HG03460 (cell line): Measurements from ENCODE around the gene STXBP5L.
"Not testable (repeated sequence)": the region's sequence is repeated elsewhere in the genome, so short reads cannot be mapped to it uniquely, and the experiment has no call there.

Source experiments
- ATAC-seq: cut with Tn5 transposase; IDR thresholded peaks from one replicate; pipeline ENCODE4 v1.9.1; 2021; ENCODE audit not compliant: unreplicated experiment

STXBP5L gene

DNA sequence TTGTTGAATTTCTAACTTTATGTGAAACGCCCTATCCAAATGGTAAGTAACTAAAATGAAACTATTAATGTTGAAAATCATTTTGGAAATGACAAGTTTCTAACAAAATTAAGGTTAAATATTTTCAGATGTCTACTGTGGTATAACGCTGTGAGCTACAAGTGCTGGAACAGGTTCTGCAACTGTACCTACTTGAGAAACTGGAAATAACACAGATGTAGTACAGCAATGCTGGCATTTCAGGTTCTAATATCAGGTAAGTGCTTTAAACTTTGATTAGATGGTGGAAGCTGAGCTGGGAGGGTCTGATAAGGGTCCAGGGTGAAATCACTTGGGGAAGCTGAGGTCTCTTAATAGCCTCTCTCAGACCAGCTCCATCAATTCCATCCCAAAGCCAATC, 315.1 kb downstream of the STXBP5L start:
- no peak for ATAC-seq

DNA sequence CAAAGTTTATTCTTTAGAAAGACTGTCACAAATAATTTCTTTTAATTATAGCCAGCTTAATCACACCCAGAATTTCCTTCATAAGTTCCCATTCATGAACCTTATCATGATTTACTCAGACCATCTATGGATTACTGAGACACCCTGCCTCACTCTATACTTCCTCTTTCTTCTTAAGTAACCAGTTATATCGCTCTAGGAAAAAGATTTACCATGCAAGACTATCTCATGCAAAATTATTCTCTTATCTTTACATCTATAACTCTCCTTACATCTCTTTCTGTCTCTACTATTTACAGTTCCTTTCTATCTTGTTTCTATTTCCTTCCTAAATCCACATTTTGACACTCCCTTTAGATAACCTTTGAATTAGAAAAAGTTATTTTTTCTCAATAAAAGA, 321.0 kb downstream of the STXBP5L start:
- no peak for ATAC-seq

DNA sequence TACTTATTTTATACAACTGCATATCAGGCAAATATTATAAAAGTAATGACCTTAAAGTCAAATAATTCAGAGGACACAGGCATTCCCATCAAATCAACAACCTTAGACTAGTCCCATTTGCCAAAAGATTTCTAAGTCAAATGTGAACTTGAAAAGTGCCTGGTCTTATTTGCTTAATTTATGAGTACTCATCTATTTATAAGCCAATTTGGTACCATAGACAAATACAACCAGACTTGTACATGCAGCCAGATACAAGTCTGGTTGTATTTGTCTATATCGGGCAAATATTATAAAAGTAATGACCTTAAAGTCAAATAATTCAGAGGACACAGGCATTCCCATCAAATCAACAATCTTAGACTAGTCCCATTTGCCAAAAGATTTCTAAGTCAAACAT, 322.2 kb downstream of the STXBP5L start:
- not testable (repeated sequence) for ATAC-seq

DNA sequence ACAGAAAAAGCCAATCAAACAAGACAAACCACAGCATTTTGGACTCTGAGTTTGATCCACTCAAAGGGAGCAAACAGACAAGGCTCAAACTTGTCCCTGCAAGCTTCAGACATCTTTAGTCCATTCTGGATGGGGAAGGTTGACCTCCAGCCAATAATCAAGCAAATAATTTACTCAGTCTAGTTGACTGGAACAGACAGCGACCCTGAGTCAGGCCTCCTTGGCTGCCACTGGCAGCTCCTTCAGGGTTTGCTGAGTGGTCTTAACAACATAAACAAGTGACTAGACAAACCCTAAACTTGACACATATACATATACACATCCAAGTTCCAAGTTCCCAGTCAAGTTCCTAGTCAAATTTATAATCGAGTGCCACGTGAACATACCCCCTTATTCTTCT, 323.9 kb downstream of the STXBP5L start:
- no peak for ATAC-seq

- ATAC-seq, result no peak
Measured at GRCh38 chr3:121232309-121233225, 324.6 kb downstream of the STXBP5L start.

GRCh38 chr3:121243208-121243607, 335.2 kb downstream of the STXBP5L start:
- no peak for ATAC-seq

- no peak for ATAC-seq
Measured at GRCh38 chr3:121252676-121253075, 344.7 kb downstream of the STXBP5L start.

DNA sequence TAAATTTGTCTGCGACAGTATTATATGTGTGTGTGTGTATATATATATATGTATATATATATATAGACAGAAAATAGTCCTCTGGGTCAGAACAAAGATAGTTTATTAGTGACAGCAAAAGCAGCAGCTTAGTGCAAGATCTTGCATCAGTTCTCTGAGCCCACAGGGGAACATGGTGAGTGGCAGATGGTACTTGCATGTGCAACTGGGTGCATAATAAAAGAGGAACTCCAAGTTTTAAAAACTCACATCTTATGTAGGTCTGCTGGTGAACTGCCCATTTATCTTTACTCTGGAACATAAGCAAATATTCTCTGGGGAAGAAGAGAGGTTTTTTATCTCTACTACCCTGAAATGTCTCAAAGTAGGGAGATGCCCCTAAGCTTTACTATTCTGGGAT, 361.4 kb downstream of the STXBP5L start:
- no peak for ATAC-seq

- ATAC-seq, result no peak
Measured at GRCh38 chr3:121274411-121274810, 366.4 kb downstream of the STXBP5L start.

GRCh38 chr3:121295452-121295851, 387.4 kb downstream of the STXBP5L start:
- no peak for ATAC-seq

DNA sequence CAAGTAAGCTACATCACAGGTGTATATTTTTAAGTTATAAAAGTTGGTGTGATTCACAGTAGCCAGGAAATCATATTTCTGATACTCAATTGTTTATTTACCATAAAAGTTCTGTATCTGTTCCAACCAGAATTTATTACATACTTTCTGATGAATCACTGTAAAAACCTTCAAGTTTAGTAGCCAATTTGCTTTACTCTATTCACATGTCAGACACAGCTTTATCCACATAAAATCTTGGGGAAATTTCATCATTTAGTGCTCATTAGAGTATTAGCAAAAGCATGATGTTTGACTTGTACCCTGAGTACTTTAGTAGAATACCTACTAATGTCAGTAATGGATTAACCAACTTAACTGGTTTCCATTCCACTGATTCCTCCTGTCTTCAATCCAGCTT, 388.0 kb downstream of the STXBP5L start:
- no peak for ATAC-seq

- ATAC-seq, result no peak
Measured at GRCh38 chr3:121324320-121324719, 416.3 kb downstream of the STXBP5L start.

GRCh38 chr3:121330118-121330517, 422.1 kb downstream of the STXBP5L start:
- ATAC-seq, result no peak

GRCh38 chr3:121330634-121331033, 422.6 kb downstream of the STXBP5L start:
- no peak for ATAC-seq

DNA sequence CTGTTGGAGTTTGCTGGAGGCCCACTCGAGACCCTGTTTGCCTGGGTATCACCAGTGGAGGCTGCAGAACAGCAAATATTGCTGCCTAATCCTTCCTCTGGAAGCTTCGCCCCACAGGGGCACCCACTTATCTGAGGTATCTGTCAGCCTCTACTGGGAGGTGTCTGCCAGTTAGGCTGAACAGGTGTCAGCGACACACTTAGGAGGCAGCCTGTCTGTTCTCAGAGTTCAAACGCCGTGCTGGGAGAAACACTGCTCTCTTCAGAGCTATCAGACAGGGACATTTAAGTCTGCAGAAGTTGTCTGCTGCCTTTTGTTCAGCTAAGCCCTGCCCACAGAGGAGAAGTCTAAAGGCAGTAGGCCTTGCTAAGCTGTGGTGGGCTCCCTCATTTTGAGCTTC, 448.0 kb downstream of the STXBP5L start:
- ATAC-seq, result not testable (repeated sequence)

DNA sequence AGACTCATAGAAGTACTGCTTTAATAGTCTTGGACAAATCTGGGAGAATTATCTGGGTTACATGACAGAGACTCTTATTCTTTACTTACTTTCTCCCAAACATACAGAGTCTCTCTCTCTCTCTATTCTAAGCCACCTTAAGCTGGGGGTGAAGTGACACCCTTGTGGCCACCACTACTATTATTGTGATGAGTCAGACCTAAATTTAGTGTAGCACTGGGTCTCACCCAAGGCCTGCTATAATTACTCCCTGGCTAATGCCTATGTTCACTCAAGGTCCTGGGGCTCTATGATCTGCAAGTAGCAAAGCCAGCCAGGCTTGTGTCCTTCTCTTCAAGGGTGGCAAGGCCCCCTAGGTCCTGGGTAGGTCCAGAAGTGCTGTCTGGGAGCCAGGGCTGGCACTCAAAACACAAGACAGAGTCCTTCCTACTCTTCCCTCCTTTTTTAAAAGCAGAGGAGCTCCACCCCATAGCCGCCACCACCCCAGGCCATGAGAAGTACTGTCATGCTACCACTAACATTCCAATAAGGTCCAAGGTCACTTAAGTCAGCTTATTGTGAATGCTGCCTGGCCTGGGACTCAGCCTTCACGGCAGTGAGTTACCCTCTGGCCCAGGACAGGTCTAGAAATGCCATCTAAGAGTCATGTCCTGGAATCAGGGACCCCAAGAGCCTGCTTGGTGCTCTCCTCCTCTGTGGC, 454.2 kb downstream of the STXBP5L start:
- ATAC-seq, result no peak

DNA sequence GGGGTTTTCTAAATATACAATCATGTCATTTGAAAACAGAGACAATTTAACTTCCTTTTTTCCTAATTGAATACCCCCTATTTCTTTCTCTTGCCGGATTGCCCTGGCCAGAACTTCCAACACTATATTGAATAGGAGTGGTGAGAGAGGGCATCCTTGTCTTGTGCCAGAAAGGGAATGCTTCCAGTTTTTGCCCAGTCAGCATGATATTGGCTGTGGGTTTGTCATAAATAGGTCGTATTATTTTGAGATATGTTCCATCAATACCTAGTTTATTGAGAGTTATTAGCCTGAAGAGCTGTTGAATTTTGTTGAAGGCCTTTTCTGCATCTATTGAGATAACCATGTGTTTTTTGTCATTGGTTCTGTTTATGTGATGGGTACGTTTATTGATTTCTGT, 480.3 kb downstream of the STXBP5L start:
- ATAC-seq, result not testable (repeated sequence)

DNA sequence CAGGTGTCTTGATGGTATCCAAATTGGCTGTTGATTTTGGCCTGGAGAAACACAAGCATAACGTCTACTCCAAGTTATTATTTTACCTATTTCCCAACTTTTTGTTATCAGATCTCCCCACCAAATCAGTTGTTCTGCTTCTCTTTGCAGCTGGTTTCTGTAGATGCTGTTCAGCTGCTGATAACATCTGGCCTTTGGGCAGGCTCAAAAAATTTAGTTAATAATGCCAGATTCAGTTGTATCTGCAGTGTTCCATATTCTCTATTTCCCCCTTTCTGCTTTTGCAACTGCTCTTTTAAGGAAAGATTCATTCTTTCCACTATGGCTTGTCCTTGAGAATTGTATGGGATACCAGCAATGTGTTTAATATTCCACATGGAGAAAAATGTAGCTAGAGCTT, 488.0 kb downstream of the STXBP5L start:
- not testable (repeated sequence) for ATAC-seq

DNA sequence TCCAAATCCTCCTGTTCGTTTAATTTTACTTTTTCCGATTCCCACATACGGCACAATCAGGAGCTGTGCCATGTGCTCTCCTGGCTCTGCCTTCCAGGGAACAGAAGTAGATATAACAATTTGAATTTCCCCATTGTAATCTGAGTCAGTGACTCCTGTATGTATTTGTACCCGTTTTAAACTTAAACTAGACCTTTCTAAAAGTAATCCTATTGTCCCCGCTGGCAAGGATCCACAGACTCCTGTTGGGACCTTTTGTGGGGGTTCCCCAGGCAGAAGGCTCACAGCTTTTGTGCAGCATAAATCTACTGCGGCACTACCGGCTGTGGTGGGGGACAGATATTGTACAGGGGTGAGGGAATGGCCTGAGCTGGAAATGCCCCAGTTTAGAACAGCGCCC, 490.0 kb downstream of the STXBP5L start:
- ATAC-seq, result not testable (repeated sequence)

DNA sequence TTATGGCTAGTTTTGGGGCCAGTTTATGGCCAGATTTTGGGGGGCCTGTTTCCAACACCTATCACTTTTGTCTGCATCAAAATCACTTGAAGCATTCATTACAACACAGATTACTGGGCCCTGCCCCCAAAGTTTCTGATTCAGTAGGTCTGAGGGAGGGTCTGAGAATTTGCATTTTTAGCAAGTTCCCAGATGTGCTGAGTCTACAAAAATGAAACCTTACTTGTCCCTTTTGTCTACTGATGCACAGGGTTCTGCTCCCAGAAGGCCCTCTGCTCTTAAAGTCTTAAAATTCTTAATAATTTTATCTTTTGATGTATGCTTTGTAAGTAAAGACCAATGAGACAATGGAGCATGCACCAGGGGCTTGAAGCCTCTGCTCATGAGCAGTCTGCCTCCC, 491.8 kb downstream of the STXBP5L start:
- no peak for ATAC-seq

DNA sequence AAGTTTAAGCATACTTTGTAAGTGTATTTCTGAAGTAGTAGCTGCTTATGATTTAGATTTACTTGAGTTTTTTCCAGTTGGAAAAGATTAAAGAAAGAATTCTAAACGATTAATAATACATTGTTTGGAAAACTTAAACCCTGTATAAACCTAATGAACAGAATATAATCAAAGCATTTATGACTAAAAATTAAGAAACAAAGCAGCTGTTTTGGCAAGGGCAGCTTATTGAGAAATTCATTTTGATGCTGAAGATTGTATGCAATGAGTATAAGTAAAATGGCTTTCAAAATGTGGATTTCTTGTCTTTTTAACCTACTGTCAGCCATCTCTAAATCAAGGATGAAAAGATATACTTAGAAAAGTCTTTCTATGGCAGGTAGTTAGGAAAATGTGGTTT, 497.6 kb downstream of the STXBP5L start:
- no peak for ATAC-seq

DNA sequence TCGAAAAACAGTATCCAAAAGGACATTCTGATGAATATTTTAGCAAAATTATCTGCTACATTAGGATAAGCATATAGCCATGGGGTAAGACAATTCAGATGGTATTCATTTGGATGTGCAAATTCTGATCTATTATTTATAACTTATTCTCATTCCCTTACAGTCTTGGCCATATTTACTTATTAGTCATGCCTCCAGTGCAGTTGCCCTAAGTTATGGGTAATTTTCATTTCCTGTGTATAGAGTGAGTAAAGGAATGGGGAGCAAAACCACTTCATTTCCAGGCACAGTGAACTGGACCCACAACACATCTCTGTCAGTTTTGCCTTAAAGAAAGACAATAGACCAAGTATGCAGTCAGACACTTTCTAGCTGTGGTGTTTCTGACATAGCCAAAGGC, 503.5 kb downstream of the STXBP5L start:
- ATAC-seq, result no peak
